Dedifferentiated amniotic fluid mesenchymal stem cell (primary cell): Measurements from ENCODE around the gene C1orf159.

Experiments used
- DNase-seq: peaks from one replicate; pipeline ENCODE4 v3.0.0-alpha.2; 2016; ENCODE audit errors: extremely low spot score

C1orf159 gene

GRCh38 chr1:1038694-1039093, 77.2 kb downstream of the C1orf159 start:
- DNase-seq, result no peak

GRCh38 chr1:1037366-1038327, 78.2 kb downstream of the C1orf159 start:
- DNase-seq, result no peak

- no peak for DNase-seq
Observed at GRCh38 chr1:1035291-1035943, 80.5 kb downstream of the C1orf159 start.

GRCh38 chr1:1034439-1034781, 81.5 kb downstream of the C1orf159 start:
- DNase-seq, result no peak

GRCh38 chr1:1033731-1034438, 82.0 kb downstream of the C1orf159 start:
- no peak for DNase-seq

GRCh38 chr1:1033009-1033587, 82.8 kb downstream of the C1orf159 start:
- peak; percentile 43 for DNase-seq

GRCh38 chr1:1032424-1032823, 83.5 kb downstream of the C1orf159 start:
- no peak for DNase-seq
